GM19025 (cell line): ENCODE results near the gene GNB1L.

Experiments
- ATAC-seq: cut with Tn5 transposase; IDR thresholded peaks from one replicate; pipeline ENCODE4 v1.9.1; 2021; ENCODE audit warnings: mild to moderate bottlenecking, low read depth, moderate library complexity; ENCODE audit not compliant: unreplicated experiment

GNB1L gene

DNA sequence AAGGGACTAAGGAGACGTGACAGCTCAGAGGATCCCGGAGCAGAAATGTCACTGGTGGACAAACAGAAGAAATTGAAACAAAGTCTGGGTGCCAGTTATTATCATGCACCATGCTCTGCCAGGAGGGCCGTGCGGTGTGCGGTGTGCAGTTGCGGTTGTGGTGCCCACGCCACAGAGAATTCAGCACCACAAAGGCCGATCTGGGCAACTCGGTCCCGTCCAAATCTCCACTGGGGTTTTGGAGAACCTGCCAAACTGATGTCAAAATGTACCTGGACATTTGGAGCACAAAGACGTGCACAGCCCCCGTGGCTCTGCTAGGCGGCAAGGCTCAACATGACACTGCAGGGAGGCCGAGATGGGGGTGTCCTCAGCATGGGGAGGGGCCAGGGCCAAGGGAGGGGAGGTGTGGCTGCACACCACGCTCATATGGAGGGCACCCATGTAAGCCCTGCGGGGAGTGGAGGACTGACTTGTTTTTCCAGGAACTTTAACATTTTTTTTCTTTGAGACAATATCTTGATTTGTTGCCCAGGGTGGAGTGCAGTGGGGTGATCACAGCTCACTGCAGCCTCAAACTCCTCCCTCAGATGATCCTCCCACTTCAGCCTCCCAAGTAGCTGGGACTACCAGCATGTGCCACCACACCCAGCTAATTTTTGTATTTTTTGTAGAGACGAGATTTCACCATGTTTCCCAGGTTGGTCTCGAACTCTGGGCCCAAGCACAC is 39.4 kb downstream of the GNB1L start:
- ATAC-seq = no peak

DNA sequence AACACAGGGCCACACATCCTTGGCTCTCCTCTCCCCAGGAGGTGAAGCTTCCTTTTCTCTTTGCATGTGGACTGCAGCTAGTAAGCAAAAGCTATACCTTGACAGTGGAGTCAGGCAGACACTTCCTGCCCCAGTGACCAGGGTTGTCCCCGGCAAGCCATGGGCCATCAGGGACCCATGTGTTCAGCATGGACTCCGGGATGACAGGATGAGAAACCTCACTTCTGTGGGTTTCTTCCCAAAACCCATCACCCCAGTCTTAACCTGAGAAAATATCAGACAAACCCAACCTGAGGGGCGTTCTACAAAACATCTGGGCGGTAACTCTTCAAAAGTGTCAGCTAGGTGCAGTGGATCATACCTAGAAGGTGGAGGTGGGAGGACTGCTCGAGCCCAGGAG is 40.2 kb downstream of the GNB1L start:
- ATAC-seq = no peak

DNA sequence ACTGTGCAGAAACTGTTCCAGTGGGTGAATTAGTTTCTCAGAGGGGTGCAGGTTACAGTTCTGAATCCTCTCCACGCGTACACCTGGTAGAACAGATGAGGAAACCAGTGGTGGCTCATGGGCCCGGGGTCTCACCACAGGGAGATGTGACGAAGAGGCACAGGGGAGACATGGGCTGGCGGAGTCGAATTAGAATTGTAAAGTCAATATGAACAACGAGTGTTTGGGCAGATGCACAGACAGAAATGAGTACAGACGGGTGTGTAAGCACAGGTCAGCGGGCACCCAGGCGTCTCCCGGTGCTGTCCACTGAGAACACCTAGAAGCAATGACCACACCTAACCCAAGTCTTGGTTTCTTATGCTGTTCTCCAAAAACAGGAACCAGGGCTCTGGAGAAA is 41.8 kb downstream of the GNB1L start:
- no peak for ATAC-seq

DNA sequence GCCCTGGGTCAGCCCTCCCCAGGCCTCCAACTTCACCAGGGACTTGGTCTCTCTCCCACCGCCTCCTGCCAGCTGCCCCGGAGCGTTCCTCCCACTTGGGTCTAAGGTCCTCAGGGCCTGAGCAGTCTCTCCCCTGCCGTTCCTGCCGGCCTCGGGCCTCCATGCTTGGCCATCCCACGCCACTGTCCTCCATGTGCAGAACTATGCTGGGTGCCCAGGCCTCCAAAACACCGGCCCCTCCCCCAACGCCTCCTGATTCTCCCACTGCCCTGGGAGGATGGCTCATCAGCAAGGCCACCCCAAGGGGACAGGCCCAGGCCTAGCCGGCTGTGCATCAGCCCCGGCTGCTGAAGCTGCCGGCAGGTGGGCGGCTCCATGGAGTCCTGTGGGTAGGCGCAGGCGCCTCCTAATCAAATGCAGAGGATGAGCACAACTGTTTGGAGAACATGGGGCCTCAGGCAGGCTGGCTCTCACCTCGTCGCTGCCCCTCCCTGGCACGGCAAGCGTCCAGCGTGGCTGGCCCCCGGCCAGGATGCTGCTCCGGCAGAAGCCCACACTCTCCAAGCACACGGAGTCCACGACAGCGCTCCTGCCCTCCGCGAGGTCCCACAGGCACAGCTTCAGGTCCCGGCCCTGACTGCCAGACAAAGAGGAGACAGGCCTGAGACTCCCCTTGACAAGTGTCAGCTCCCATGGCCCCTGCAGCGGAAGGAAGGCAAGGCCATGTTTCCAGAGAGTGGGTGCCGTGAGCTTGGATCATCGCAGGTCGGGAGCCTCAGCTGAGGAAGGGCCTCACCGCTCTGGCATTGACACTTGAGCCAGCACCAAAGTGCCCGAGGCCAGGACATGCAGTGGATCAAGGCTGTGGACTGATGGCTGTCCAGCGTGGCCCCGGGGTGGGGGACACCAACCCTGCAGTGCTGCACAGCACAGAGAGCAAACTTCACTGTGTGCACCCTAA is 42.6 kb downstream of the GNB1L start:
- no peak for ATAC-seq

DNA sequence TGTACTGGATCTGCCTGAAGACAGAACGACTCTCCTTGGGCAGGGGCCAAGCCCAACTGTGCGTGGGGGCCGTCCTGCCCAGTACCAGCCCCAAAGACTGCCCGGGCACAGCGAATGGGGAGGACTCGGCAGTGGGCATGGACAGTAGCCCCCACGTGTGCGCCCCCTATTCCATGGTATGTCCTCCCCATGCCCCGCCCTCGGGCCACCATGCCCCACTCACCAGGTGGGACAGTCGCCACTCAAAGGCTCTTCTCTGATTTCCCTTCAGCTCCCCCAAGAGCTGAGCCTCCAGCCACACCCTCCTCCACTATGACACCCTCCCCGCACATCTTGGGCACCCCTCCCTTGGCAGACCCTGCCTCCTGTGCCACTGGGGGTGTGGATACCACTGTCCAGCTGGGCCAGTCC is 43.5 kb downstream of the GNB1L start:
- no peak for ATAC-seq

DNA sequence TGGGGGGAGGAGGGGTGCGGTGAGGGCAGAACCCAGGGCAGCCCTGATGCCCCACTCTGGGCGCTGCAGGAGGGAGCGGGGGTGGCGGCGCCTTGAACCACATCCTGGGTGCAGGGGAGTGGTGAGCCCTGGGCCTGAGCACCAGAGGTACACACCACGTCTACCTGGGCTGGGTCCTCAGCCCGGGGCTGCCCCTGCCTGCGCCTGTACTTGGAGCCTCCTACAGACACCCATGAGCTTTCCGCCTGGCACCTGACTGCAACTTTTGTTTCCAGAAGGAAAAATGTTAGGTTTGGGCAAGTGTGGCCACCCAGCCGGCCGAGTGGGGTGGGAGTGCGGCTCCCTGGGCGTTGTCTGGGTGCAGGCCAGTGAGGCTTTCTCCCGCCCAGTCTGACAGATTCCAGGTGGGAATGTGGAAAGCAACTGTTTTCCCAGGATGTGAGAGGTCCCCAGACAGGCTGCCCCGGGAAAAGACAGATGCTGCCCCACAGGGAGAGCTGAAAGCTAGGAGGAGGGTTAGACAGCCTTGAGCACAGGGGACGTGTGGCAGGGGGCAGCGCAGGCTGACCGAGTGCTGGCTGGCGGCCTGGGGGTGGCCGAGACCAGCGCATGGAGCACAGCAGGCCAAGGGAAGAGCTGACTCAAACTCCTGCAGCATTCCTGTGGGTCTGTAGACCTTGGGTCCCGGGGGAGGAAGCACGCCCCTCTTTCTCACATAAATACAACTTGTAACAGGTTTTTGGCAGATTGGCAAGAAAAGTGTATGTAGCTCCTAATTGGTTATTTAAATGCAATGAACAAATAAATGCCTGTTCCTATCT is 44.1 kb downstream of the GNB1L start:
- no peak for ATAC-seq

DNA sequence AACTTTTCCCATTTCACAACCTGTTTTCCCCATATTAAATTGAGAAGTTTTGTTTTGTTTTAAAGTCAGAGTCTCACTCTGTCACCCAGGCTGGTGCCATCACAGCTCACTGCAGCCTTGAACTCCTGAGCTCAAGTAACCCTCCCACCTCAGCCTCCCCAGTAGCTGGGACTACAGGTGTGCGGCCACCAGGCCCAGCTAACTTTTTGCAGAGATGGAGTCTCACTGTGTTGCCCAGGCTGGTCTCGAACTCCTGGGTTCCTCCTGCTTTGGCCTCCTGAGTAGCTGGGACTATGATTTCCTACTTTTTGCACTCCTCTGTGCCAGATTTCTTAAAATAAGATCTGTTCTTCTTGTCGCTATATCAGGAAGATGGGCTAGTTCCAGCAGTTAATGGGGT is 44.9 kb downstream of the GNB1L start:
- ATAC-seq = no peak

DNA sequence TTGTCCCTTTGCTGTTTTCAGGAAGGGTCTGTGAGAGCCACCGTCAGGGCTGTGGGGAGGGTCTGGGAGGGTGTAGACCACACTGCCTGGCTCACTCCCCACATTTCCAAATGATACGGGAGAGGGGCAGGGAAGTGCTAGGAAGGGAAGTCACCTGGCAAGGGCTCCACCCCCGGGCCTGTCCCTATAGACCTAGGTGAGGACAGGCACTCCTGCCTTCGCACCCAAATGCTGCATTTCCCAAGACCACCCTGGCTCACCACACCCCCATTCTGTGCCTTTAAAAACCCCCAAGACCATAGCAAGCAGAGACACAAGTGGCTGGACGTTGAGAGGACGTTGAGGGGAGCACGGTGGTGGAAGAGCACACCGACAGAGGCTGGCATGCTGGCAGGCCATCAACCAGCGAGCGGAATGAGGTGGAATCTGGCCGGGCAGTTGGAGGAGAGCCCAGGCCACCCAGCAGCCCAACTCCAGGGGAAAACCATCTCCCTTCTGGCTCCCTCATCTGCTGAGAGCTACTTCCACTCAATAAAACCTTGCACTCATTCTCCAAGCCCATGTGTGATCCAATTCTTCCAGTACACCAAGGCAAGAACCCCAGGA is 45.7 kb downstream of the GNB1L start:
- no peak for ATAC-seq

DNA sequence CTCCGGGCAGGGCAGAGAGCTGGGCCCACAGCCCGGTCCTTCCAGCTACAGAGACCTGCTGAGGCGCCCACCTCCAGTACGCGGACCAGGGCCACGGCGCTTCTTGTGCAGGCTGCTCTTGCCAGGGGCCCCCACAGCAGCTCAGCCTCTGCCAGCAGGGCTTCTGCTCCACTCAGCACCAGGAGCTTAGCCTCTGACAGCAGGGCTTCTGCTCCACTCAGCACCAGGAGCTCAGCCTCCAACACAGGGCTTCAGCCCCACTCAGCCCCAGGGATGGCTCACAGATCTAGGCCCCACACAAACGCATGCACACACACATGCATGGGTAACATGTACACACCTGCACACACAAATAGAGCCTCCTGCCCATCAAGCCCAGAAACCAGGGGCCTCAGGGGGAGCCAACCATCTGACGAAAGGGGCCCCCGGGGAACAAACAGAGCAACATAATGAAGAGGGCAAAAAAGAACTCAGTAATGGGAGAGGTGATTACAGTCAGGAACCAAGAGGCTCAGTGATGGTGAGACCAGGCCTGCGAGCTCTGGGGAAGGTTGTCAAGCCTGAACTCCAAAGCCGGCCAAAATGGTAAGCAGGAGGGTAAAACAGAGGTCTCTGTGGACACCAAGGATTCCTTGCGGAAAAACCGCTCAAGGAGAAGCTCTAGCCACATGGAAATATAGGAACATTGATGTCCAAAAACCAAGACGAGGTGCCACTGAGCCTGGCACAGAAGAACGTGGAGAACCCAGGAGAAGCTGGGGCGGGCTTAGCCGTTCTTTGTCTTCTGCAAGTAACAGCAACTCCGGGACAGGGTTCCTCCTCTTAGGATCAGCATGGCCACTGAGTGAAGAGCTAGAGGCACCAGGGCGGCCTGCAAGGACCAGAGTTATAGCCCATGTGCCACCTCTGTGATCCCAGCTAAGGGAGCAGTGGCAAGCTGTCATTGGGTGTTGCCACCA is 46.5 kb downstream of the GNB1L start:
- no peak for ATAC-seq

DNA sequence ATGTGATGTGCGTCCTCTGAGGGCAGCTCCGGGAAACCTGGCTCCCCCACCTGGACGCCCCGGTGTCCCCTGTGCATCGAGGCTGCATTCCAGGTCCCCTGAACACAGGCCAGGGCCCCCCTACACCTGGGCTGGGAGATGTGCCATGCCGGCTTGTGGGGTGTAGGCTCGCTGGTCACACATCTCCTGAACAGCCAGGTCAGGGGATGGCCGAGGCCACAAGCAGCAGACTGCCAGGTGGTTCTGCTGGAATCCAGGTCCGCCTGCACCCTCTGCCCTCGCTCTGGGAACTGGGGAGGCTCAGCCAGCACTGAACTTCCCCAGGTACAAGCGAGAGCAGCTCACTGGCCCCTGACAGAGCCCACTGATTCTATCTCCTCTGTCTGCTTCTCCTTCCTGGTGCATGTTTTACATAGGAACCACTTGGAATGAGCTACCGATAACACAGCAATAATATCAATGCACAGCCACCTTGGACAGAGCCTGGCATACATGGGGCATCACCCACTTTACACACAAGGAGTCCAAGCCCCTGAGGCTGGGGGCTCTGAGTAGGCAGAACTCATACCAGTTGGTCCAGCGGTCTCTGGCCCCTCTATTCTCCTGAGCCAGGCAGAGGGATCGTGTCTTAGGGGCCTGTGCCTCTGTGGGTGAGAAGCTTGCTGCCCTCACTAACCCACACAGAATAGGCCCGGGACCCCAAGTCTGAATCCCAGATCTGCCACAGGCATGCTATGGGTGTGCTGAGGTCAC is 47.3 kb downstream of the GNB1L start:
- no peak for ATAC-seq

DNA sequence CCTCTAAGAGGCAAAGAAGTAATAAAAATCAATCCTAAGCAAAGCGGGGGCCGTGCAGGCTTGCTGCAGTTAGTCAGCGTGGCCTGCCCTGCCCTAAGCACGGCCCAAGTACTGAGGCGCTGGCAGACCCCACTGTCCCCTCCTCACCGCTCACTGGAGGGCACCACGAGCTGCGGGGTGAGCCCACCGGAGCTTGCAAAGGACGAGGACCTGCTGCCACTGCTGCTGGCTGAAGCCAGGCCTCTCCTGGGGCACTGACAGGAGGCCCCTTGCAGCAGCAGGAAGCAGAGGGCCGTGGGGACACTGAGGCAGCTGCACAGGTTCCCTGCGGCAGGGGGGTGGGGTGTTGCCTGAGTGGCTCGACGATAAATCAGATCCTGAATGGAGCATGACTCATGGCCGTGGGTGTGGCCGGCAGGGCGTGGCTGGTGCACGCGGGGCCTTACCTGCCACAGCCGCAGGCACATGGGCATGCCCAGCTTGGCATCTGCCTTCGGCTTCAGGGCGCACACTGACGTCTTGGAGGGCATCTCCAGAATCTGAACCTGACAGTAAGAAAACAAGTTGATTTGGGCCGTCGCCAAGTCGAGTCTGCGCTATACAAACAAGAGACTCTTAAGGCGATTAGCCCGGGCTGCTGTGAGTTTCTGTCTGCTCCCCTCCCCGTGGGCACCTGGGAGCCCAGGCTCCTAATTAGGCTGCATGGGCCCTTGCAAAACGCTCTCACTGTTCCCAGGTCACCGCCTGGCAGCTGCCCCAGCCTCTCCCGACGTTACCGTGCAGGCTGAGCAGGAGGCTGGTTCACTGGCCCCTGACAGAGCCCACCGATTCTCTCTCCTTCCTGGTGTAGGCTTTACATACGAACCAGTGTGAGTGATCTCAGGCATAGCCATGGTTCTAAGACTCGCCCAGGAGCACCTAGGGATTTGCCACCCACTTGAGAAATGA is 48.2 kb downstream of the GNB1L start:
- ATAC-seq = no peak

DNA sequence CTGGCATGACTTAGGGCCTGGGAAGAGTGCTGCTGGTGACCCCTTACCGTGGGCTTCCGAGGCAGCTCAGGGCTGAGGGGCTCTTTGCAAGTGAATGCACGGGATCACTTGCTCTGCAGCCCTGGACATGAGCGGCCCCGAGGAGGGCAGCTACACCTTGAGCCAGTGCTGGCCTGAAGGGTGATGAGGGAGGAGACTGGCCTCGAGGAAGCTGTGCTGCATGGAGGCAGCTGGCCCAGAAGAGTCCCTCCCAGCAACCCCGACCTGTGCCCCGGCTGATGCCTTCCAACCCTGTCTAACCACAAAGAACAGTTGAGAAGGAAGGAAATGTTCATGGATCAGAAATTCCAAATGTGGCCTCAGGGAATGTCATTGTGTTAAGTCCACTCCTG is 48.9 kb downstream of the GNB1L start:
- ATAC-seq = no peak

DNA sequence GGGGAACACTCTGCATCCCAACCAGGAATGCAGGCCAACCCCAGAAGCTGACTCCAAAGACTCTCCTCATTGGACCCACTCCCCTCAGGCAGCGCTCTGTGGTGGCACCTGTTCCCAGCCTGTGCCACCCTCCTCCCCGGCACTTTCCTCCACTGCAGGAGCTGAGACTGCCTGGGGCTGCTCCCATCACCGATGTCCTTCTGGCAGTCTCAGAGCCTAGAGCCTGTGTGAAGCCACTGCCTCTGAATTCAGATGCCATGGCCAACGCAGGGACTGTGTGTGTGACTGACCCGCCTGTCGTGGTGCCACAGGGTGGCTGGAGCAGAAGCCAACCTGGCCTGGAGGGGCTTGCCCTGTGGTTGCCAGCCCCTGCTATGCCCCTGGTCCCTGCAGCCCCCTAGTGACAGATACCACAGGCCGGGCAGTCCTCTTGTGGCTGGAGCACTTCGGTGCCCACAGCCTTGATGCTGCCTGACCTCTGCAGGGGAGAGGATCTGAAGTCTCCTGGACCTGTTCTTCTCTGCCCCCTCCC is 50.9 kb downstream of the GNB1L start:
- no peak for ATAC-seq

DNA sequence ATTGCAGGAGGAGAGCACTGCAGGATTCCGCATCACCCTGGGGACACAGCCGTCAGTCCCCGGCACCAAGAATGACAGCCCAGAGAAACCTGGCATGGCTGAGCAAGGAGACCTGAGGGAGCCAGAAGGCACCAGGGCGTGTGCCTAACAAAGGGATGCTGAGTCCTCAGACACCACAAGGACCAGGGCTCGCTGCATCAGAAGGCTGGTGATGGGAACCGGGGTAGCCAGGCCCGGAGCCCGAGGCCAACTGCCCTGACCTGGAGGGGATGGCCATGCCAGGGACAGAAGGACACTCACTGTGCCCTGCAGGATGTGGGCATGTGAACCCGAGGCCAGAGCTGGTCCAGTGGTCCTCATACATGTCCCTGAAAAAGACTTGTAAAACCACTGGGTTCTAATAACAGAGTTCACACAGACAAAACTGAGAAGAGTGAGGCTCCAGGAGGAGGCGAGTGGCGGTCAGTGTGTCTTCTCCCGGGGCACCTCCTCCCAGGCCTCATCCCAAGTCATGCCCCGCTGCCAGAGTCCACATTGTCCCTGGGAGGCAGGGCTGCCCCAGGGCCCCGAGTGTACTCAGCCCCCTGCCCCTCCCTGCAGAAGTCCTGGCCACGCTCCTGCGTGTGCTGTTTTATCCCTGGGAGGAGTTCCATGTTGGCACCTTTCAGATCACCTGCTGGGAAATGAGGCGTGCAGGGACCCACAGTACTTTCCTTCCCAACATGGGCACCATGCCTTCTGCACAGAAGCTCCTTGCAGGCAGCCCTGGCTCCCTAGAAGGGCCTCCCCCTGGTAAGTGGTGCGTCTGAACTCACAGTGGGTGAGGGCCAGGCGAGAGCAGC is 51.6 kb downstream of the GNB1L start:
- ATAC-seq = no peak

DNA sequence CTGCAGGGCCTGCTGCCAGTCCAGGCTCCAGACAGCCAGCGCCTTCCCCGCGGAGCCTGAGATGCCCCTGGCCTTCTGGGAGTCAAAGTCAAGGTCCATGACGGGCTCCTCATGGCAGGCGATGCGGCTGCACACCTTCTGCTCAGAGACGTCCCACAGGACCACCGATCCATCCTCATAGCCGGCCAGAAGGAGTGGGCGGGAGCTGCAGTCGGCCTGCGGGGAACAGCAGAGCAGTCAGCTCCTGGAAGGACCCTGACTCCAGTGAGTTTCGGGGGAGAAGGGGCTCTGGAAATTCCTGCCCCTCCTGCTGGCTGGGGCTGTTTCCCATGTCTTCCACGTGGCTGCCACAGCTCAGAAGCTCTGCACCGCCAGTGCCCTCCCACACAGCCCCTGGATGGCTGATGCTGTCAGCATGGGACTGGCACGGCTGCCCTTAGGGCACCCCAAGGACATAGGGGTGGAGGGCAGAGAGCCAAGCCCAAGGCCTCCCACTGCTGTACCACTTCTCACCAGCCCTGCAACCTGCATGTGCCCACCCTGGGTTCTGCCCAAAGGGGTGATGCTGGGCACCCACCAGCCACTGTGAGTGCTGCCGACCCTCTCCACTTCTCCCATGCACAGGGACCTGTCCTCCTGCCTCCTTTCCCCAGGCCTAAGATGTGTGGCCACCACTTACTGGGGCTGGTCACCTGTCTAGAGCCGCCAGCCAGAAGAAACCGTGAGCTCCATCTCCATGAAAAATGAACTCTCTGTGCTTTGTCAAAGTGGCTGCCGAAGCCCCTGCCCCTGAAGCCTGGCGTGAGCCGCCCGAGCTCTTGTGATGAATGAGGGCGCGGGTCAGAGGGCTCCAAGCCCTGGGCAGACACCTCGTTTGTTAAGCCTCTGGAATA is 52.4 kb downstream of the GNB1L start:
- no peak for ATAC-seq
